Left forelimb (tissue), 1 donor: ENCODE results near the gene SLC7A5.
A peak's percentile ranks its signal among the peaks of the same experiment; 100 is the strongest.
"Not testable (repeated sequence)": the region's sequence is repeated elsewhere in the genome, so short reads cannot be mapped to it uniquely, and the experiment has no call there.

ENCODE experiments used
- DNase-seq: peaks from one replicate; pipeline ENCODE4 v3.0.0-alpha.2; 2018; ENCODE audit warnings: low spot score

Gene SLC7A5

GRCh38 chr16:87887931-87888330 is 18.6 kb upstream of the SLC7A5 start:
- DNase-seq = not testable (repeated sequence)

- DNase-seq = not testable (repeated sequence)
Measured at GRCh38 chr16:87885371-87885967, 16.2 kb upstream of the SLC7A5 start.

GRCh38 chr16:87882436-87883019 is 13.2 kb upstream of the SLC7A5 start:
- DNase-seq = no peak

DNA sequence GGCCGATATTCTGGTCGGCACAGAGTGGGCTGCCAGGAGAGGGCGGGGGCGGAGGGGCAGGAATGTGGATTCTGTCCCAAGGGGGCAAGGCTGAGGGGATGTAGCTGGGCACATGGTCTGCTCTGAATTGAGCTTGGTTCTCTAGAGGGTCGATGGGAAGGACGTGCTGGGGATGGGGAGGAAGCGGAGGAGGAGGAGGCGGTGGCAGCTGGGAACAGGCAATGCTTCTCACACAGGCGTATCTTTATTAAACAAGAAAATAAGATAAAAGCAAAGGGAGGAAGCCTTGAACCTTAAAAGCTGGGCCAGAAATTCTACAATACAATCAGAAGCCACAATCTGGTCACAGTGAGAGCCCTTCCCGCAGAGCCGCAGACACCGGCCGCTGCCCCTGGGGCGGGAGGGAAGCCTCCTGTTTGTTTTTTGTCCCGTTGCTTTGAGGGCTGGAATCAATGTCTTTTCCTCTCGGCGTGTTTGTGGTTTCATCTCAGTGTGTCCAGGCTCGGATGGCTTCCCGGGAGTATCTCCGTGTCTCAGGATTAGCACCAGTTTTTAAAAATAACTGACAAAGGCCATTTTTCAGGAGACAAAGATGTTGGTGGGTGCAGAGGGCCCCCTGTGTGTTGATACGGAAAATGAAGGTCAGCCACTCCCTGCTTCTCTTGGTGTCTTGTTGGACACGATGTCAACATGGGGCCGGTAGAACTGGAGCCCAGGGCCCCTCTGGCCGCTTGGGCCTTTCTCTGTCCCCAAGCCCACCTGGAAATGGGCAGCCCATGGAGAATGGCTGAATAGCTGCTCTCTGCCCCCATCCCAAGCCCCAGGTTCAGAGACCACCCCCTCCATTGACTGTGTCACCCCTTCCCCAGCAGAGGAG is 12.3 kb upstream of the SLC7A5 start:
- no peak for DNase-seq

DNA sequence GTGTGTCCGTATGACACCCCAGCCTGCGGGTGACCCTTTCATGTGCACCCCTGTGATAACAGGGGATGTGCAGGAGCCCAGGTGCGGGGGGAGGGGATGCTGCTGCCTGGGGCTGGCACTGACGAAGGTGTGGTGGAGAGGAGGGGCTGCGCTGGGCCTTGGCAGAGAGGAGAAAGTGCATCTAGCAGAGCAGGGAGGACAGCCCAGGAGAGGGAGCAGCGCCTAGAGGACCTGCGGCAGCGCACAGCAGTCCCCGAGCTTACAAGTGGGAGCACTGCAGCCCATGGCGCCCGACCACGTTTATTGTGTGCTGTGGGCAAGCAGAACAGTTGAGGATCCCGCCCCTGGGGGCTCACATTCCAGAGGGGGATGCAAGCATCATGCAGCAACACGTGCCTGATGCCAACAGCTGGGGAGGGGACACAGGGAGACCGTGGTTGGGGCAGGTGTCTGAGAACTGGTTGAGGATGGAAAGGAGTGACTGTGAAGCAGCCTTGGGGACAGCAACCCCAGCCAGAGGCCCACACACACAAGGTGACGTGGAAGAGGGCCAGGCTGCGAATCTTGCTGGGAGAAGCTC is 10.9 kb upstream of the SLC7A5 start:
- DNase-seq = no peak

DNA sequence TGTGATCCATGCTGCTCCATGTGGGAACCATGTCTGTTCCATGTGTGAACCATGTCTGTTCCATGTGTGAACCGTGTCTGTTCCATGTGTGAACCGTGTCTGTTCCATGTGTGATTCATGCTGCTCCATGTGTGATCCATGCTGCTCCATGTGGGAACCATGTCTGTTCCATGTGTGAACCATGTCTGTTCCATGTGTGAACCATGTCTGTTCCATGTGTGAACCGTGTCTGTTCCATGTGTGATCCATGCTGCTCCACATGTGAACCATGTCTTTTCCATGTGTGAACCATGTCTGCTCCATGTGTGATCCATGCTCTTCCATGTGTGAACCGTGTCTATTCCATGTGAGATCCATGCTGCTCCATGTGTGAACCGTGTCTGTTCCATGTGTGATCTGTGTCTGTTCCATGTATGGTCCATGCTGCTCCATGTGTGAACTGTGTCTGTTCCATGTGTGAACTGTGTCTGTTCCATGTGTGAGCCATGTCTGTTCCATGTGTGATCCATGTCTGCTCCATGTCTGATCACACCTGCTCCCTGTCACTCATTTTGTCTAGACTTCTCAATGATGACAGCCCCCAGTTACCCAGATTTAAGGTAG is 10.2 kb upstream of the SLC7A5 start:
- DNase-seq = not testable (repeated sequence)

GRCh38 chr16:87878704-87879103 is 9.4 kb upstream of the SLC7A5 start:
- DNase-seq = no peak

- no peak for DNase-seq
Measured at GRCh38 chr16:87877942-87878507, 8.7 kb upstream of the SLC7A5 start.

GRCh38 chr16:87874639-87875427 is 5.5 kb upstream of the SLC7A5 start:
- DNase-seq = no peak

- peak; percentile 55 for DNase-seq
Measured at GRCh38 chr16:87870418-87871291, 1.3 kb upstream of the SLC7A5 start.

DNA sequence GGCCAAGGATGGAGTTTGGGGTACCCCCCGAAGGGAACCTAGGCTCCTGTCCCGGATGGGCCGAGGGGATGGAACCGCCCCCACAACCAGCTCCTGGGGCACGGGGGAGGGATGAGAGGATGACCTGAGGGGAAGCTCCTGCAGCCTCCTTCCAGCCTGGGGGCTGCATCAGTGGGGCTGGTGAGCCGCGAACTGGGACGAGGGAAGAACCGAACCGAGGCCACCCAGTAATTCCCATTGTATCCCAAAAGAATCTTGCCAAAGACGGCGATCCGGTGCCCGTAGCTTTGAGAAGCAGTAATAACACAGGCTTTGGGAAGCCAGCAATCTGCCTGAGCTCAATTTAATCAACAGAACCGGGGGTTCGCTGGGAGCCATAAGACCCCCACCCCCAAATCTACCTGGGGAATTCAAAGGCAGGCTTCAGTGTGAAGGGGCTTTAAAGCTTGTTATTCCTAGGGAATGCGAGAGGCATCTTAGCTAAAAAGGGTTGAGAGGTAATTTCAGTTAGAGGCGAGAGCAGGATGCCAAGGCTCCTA is 641 bp upstream of the SLC7A5 start:
- DNase-seq = peak; percentile 44

- peak; percentile 26 for DNase-seq
Measured at GRCh38 chr16:87868254-87869029, 865 bp downstream of the SLC7A5 start.

DNA sequence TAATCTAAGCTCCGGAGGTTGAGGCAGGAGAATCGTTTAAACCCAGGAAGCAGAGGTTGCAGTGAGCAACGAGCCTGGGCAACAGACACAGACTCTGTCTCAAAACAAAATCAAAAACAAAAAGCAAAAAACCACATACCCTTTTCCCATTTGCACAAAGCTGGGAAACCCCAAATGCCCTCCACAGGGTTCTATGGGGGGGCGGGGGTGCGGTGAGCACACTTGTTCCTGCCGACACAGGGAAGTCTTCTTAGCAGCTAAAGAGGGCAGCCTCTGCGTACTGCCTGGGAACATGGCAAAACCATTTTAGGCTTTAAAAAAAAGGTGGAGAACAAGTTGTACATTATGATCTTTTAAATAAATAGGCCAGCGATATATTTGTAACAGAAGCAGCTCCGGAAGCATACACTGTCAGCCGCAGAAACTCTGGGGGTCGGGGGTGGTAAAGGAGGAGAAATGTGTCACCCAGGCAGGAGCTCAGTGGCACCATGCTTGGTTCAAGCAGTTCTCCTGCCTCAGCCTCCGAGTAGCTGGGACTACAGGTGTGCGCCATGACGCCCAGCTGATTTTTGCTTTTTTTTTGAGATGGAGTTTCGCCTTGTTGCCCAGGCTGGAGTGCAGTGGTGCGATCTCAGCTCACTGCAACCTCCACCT is 3.3 kb downstream of the SLC7A5 start:
- DNase-seq = not testable (repeated sequence)

GRCh38 chr16:87864331-87864989 is 4.8 kb downstream of the SLC7A5 start:
- no peak for DNase-seq

DNA sequence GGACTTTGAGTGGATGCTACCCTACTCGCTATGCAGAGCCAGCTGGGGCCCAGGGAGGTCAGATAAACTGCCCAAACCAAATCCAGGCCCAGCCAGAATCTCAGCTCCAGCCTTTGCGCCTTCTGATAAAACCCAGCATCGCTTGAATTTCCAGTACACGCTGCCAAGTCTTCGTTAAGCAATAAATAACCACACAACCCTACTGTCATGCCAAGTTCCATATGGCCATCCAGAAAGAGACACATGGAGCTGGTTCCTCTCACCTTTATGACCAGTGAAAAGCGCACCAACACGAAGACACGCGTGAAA is 6.0 kb downstream of the SLC7A5 start:
- DNase-seq = not testable (repeated sequence)

DNA sequence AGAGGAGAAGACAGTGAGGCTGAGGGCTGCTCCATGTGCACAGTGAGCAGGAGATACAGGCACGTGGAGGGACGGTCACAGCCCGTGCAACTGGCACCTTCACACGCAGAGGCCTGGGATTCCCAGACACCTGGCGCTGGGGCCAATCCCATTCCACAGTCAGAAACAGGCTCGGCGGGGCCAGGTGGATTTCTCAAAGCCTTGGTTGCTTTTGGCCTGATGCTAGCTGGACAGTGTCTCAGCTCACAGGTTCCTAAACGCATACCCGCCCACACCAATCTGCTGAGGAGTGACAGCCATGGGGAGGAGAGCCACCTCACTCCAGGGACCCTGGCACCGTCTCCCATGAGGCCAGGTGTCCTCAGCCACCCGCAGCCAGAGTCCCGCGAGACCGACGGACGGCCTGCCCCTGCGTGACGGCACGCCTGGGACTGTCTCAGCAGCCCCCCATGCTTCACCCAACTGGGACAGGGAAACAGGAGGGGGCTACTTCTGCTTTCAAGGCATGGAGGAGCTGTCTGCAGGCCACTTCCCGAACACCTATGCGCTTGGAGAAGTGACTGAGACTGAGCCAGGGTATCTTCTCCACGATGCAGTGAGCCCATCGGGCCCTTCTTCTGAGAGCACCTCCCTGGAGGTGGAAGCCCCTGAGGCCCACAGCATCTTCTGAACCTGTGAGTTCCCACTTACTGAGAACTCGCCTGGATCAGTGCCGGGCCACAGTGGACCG is 6.5 kb downstream of the SLC7A5 start:
- DNase-seq = not testable (repeated sequence)
